HG03045 (cell line): ENCODE data around the gene MCM10.
"Not testable (repeated sequence)": the region's sequence is repeated elsewhere in the genome, so short reads cannot be mapped to it uniquely, and the experiment has no call there.

Source experiments
- ATAC-seq: cut with Tn5 transposase; IDR thresholded peaks from one replicate; pipeline ENCODE4 v1.9.1; 2021; ENCODE audit warnings: mild to moderate bottlenecking, moderate library complexity; ENCODE audit not compliant: unreplicated experiment

MCM10 gene

DNA sequence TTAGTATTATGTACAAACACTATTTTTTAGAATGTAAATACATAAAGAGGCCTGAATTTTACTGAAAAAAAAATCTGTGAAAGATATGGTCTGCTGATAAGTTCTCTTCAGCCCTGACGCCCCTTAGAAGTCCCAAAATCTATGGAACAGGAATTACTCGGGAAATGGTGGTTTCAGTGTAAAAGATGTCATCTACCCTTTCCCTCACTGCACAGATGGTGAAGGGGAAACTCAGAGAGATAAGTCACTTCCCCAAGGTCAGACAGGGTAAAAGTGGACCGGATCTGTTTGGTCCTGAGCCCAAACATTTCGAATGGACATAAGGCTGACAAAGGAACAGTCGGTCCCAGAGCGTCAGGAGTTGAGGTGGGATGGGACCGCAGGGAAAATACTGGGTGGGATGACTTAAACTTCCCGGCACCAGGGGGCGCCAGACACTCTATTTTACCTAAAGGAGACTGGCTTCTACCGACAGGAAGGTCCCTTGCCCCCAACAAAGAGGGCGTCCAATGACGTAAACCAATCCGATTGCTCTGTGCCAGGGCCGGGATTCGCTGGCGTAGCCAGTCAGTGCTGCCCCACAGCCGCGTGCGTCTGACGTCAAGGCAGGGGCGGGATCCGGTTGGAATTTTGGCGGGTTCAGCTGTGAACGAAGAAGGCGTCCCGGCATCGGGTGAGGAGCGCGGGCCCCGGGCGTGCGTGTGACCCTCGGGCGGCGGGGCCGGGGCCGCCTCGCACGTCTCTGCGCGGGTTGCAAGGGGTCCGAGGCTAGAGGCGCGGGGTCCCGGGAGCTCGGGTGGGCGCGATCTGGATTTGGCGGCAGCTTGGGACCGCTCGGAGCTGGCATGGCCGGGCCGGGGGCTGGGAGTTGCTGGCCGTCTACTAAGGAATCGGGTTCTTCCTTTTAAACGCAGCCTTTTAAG lies at the start of gene MCM10:
Gene MCM10 (plus strand): TSS at position 625 of the 923 bp plus-strand sequence. CDS start 2,645 bp downstream, outside the sequence.
- ATAC-seq: peak; percentile 100

DNA sequence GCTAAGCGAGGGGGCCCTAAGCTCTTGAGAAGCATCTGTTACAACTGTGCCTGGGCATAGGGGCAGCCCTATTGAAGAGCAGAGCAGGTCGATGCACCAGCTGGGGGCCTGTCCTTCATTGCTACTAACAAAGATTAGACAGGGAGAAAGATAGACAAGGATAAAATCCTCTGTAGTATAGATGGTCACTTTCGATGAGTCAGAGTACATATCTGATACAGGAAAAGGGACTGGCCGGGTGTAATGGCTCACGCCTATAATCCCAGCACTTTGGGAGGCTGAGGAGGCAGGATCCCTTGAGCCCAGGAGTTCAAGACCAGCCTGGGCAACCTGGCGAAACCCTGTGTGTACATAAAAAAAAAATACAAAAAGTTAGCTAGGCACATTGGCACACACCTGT lies 47.8 kb upstream of the MCM10 start:
- ATAC-seq: no peak

DNA sequence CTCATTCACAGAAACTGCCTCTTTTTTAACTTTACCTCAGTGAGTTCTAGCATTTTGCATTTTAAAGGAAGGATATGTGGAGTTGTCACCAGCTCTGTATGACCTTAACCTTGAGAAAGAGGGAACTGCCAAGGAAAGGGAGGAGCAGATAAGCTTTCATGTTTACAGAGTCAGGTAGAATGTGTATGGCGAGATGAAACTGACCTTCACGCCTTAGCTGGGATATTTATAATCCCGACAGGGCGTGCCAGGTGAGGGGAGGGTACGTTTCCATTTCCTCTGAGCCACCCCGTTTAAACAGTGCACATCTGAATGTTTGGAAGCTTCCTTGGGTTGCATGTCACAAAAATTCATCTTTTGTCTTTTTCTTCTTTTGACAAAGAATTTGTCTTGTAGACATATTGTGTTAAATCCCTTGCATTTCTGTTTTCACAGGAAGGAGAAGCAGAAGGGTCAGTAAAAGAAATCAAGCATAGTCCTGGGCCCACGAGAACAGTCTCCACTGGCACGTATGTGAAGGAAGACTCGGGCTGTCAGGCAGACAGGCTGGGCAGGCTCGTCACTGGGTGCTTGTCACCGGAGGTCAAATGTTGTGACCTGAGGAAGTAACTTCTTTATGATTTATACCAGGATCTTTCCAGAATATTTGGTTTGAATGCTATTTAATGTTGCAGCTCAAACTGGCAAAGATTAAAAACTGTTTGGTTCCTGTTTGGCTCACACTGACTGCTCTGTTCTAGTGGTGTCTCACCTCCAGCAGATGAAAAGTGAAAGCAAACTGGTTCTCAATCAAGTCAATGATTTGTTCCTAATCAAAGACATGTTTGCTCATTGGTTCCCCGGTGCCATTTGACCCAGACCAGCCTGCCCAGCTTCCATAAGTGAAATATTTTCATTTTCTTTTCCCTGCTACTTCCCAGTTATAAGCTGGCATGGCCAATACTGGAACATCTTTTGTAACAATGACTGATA lies 45.2 kb upstream of the MCM10 start:
- ATAC-seq: no peak

DNA sequence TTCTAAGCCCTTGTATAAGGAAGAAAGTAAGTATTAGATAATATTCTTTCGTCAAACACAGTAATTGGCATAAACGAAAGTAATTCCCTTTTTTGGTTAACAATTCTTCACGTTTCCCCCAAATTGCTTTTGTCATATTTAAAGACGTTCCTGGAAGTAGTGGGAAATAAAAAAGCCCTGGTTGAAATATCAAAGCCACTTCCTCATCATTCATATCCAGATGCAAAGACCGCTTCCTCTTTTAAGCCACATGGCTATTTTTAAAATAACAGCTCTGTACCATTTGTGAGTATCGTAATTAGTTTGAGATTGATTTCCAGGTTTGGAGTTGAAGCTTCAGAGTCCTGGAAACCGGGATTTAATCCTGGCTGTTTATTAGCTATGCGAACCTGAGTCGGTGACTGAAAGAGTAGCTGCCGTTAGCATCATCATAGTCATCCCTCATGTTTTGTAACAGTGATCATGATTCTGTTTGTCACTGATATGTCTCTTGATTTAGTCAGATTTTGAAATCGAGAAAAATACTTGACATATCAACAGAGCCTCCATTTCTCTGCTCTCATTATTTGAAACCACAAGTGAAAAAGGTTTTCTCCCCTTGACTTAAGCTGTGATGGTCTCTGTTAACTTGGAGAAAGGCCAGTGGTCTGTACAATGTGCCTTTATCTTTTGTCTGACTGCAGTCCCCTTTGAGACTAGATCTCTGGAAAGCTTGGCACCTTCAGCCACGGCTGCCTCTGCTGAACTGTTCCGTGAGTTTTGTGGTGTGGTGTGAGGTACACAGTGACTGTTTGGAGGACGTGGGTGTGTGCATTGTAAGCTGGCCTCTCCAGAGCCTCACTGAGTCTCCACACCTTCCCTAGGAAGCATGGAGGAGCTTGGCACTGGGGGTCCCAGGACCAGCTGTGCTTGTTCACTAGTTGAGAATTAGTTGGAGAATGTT lies 43.2 kb upstream of the MCM10 start:
- no peak for ATAC-seq

DNA sequence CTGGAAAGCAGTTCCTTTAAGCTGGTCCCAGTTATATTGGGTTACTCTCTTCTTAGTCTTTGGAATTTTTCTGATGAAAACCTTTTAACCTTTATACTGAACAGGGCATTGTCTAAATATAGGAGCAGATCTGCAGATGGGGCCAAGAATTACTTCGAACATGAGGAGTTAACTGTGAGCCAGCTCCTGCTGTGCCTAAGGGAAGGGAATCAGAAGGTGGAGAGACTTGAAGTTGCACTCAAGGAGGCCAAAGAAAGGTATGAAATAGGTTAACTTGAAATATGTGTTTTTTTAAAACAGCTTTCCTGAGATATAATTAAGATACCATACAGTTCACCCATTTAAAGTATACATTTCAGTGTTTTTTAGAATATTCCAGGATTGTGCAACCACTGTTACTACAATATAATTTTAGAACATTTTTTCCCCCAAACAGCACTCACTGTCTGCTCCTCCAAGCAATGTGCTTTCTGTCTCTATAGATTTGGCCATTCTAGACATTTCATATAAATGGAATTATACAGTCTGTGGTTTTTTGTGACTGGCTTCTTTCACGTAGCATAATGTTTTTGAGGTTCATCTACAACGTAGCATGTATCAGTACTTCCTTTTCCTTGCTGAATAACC lies 42.5 kb upstream of the MCM10 start:
- no peak for ATAC-seq

DNA sequence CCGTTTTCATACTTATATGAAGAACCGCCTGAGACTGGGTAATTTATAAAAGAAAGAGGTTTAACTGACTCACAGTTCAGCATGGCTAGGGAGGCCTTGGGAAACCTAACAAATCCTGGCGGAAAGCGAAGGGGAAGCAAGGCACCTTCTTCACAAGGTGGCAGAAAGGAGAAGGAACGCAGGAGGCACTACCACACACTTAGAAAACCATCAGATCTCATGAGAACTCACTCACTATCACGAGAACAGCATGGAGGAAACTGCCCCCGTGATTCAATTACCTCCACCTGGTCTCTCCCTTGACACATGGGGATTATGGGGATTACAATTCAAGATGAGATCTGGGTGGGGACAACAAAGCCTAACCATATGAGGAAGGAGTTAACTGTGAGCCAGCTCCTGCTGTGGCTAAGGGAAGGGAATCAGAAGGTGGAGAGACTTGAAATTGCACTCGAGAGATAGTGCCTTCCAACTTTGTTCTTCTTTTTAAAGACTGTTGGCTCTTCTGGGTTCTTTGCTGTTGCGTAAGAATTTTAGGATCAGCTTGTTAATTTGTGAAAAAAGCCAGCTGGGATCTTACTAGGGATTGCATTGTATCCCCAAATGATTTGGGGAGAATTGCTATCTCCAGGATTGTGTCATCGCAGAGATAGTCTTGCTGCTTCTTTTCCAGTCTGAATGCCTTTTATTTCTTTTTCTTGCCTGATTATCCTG lies 40.4 kb upstream of the MCM10 start:
- ATAC-seq: no peak

DNA sequence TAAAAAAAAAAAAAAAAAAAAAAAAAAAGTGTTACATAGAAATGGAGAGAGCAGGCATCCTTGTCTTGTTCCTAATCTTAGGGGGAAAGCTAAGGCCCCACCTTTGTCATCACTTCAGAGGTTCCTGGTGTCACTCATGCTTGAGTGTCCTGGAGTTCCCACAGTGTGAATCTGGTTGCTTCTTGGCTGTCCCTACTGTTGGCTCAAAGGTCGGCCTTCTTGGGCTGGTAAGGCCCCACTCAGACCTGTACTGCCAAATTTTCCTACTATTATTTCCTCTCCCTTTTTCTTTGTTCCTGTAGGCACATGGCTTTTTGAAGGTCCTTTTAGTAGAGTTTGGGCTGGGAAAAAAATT lies 39.9 kb upstream of the MCM10 start:
- ATAC-seq: no peak

DNA sequence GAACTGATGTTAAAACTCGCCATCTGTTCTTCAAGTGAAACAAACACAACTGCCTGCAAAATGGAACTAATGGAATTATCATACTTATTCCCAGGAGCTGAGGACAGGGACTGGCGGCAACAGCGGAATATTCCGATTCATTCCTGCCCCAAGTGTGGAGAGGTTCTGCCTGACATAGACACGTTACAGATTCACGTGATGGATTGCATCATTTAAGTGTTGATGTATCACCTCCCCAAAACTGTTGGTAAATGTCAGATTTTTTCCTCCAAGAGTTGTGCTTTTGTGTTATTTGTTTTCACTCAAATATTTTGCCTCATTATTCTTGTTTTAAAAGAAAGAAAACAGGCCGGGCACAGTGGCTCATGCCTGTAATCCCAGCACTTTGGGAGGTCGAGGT lies 24.7 kb upstream of the MCM10 start:
- ATAC-seq: no peak

DNA sequence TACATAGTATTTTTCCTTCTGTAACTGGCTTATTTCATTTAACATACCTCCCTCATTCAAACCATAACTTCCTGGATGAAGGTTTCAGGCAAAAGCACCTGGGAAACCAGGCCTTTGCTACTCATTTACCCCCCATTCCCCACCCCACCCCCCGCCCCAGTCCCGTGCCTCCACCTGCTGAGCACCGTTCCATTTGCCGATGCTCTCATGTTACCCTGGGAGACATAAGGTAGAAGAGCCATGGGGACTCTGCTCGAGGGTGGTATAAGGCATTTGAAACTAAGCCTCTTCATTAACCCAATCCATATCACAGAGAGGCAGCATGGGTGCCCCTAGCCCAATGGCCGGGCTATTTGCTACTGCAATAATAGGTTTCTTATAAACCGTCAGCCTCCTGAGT lies 22.2 kb upstream of the MCM10 start:
- no peak for ATAC-seq

DNA sequence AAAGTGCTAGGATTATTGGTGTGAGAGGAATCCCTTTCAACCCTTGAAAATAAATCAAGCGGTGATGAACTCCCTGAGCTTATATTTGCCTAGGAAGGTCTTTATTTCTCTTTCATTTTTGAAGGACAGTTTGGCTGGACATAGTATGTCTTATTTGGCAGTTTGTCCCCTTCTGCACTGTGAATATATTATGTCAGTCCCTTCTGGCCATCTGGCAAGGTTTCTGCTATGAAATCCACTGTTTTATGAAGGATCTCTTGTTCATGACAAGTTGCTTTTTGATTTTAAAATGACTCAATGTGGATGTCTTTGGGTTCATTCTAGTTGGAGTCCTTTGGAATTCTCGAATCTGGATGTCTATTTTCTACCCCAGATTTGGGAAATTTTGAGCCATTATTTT lies 21.7 kb upstream of the MCM10 start:
- ATAC-seq: no peak

DNA sequence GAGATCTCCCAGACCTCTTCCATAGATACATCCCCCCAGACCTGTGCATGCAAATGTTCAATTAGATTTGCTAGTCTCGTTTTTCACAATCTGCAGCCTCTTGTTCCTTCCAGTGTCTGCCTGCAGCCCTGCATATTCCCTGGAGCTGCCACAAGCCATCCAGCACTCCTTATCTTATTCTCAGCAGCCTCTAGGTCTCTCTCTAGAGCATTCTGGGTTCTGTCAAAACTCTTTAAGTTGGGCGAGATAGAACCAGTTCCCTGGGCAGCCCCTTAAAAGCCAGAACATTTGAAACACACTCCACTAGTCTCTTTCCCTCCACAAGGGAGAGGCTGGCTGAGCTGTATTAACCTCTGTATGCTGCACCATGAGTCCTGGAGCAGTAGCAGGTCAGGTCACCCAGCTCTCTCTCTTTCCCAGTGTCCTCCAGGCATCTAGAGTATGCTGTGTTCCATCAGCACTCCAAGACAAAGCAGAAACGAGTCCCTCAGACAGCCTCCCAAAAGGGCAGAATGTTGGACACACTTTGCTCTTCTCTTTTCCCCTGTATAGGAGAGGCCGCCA lies 20.6 kb upstream of the MCM10 start:
- ATAC-seq: no peak

DNA sequence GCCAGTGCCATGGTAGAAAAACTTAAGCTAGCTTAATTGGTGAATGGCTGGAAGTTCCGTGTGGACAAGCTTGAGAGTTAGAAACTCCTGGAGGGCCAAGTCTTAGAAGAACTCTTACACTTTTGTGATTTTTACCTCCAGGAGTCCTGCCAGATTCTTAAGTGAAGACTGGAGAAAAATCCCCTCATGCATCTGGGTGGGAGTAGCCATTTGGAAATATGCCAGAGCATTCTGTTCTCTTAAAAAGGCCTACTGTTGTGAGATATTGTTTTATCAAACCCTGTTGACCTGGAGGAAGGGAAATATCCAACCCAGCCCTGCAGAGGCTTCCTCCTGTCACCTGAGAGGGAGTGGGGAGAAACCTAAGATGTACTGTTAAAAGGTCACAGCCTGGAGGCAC lies 17.6 kb upstream of the MCM10 start:
- ATAC-seq: no peak

DNA sequence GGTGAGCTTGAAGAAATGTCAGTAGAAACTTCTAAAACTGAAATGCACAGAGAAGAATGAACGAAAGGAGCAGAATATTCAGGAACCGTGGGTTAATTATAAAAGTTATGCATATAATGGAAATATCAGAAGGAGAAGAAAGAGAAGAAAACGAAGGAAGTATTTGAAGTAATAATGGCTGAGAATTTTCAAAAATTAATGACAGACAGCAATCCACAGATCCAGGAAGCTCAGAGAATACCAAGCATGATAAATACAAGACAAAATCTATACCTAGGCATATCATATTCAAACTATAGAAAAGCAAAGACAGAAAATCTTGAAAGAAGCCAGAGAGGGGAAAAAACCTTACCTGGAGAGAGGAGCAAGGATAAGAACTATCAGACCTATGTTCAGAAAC lies 16.5 kb upstream of the MCM10 start:
- ATAC-seq: no peak

DNA sequence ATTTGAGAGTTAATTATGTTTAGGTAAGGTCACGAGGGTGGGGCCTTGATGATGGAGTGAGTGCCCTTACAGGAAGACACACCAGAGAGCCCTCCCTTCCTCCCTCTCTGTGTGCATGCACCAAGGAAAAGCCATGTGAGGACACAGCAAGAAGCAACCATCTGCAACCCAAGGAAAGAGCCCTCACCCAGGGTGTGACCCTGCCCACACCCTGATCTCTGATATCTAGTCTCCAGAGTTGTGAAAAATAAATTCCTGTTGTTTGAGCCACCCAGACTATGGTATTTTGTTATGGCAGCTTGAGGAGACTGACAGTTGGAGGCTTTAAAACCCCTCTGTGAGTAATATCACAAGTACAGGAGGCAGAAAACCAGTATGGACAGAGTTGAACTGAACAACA lies 15.0 kb upstream of the MCM10 start:
- no peak for ATAC-seq

DNA sequence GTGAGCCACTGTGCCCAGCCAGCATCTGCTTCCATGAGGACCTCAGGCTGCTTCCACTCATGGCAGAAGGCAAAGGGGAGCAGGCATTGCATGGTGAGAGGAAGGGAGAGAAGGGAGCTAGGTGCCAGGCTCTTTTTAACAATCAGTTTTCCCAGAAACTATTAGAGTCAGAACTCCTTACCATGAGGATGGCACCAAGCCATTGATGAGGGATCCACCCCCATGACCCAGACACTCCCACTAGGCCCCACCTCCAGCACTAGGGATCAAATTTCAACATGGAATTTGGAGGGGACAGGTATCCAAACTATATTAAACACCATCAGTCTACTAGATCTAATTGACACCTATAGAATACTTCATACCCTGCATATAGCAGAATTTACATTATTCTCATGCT lies 14.2 kb upstream of the MCM10 start:
- ATAC-seq: no peak

DNA sequence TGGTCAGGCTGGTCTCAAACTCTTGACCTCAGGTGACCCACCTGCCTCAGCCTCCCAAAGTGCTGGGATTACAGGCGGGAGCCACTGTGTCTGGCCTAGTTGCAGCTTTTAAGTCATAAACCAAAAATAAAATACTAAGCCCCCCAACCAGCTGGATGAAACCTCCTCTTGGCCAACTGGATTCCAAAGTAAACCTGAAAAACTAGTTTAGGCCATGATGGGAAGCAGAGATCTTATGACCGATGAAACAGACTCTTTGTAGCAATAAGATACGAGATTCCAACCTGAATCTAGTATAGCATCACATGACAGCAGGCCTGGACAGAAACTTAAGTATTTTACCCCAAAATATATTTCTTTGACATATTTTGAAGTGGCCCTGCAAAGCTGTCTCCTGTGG lies 9.1 kb upstream of the MCM10 start:
- ATAC-seq: no peak

DNA sequence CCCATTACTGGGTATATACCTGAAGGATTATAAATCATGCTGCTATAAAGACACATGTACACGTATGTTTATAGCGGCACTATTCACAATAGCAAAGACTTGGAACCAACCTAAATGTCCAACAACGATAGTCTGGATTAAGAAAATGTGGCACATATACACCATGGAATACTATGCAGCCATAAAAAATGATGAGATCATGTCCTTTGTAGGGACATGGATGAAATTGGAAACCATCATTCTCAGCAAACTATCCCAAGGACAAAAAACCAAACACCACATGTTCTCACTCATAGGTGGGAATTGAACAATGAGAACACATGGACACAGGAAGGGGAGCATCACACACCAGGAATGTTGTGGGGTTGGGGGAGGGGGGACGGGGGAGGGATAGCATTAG lies 5.5 kb upstream of the MCM10 start:
- ATAC-seq: not testable (repeated sequence)

DNA sequence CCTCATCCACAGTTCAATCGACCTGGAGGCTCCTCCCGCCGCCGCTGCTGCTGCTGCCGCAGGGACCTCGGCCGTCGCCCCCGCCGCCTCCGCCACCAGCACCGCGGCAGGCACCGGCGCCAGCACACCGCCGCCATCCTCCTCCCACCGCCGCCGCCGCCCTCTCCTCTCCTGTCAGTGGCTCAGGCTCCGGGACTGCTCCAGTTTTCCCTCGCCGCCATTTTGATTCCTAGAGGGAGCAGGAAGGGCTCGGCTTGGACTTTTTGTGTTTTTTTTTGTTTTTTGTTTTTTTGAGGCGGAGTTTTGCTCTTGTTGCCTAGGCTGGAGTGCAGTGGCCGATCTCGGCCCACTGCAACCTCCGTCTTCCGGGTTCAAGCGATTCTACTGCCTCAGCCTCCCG lies 3.0 kb upstream of the MCM10 start:
- ATAC-seq: no peak

DNA sequence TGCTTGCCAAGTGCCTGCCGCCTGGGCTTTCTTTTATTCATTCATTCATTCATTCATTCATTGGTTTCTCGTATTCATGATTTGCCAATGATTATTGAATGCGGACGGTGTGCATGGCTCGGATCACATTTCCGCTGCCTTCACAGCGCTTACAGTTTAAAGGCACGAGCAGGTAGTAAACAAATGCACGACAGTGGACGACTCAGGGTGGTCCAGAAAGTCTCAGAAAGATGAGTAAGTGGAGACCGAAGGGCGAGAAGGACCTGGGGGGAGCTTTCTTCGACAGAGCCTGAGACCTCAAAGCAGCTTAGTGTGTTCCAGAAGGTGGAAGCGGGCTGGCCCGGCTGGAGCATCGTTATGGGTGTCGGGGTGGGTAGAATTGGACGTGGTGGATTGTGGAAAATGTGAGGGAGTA lies 506 bp downstream of the MCM10 start:
- no peak for ATAC-seq
